ENCODE data around the gene ERCC8.
"Not testable (repeated sequence)": the region's sequence is repeated elsewhere in the genome, so short reads cannot be mapped to it uniquely, and the experiment has no call there.

Gene ERCC8, protein sequence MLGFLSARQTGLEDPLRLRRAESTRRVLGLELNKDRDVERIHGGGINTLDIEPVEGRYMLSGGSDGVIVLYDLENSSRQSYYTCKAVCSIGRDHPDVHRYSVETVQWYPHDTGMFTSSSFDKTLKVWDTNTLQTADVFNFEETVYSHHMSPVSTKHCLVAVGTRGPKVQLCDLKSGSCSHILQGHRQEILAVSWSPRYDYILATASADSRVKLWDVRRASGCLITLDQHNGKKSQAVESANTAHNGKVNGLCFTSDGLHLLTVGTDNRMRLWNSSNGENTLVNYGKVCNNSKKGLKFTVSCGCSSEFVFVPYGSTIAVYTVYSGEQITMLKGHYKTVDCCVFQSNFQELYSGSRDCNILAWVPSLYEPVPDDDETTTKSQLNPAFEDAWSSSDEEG

DNA sequence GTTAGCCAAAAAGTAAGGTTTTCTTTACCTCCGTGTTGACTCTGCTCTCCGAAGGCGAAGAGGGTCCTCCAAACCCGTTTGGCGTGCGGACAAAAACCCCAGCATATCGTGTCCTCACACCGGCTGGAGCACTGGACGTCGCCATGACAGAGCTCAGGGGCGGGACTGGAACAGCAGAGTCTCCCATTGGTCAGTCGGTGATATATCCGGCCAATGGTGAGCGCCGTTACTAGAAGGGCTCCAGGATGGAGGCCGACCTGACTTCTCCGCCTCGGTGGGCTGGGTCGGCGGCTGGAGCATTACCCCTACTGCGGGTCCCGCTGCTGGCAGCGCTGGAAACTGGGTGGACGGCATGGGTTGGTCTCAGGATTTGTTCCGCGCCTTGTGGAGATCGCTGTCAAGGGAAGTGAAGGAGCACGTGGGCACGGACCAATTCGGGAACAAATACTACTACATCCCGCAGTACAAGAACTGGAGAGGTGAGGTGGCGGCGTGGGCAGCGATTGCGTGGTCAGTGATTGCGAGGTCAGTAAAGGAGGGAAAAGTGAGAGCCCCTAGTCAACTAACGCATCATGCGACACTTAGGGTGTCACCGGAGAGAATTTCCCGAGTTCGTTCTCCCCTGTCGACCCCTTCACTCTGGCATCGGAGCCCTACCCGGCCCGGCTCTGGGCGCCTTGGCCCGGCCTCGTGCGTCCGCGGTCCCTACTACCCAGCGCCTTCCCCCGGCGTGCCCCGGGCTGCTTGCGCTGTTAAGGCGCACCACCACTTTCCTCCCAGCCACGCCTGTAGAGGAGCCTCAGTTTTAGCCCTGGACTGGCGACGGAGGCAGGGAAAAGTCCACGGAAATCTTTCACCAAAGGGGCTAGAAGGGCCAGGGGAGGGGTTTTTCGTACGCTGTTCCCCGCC lies at the start of gene ERCC8, which contains the start of gene NDUFAF2:
Gene ERCC8, minus strand, starts transcription at position 167 of the 909 bp plus-strand sequence. Its CDS starts 62 bp downstream, at position 105.
Gene NDUFAF2, plus strand, starts transcription at position 302 of the 909 bp plus-strand sequence. Its CDS starts 51 bp downstream, at position 353.
- in situ Hi-C loops (cut with MboI; ENCODE audit: low sequenced_read_pairs): no loop called here

DNA sequence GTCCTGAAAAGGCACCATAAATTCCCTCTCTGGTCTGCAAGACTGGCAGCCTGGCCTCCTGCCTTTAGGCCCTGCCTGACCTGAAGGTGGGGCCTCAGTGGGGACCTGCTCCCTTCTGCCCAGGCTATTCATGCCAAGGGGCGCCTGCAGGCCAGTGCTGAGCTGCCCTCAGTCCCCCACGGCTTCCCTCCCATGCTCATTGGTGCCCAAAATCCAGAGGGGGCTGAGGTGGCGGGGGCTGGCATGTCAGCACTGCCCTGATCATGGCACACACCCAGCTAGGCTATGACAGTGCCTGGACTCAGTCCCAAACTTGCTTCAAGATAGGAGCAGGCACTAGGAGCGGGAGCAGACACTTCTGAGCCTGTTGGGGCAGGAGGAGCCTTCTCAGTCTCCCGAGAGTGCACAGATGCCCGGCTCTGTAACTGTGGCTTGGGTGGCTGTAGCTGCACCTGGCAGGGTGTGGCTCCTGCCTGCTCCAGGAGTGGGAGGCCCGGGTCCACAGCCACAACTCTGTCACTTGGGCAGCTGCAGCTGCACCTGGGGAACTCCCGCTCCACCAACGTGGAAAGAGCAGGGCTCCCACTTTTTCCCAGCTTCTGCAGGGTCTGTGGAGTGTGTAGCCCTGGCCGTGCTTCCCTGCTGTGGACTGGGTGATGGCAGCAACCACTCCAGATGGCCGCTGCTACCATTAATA lies 49.2 kb upstream of the ERCC8 start:
- in situ Hi-C loops (cut with MboI; ENCODE audit: low sequenced_read_pairs): no loop called here

DNA sequence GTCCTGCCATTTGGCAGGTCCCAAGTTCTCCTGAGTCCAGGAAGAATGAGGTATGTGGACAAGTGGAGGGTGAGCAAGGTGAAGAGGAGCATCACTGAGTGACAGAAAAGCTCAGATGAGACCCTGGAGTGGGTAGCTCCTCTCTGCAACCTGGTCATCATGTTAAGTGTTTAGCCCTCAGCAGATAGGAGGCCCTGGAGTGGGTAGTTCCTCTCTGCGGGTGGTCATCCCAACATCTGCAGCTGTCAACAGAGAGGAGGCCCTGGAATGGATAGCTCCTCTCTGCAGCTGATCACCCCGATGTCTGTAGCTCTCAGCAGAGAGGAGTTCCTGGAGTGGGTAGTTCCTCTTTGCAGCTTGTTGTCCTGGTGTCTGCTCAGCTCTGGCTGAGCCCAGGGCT lies 48.6 kb upstream of the ERCC8 start:
- in situ Hi-C loops (cut with MboI; ENCODE audit: low sequenced_read_pairs): no loop called here

GRCh38 chr5:60992871-60993270 lies 48.0 kb upstream of the ERCC8 start:
- in situ Hi-C loops (cut with MboI; ENCODE audit: low sequenced_read_pairs): no loop called here

DNA sequence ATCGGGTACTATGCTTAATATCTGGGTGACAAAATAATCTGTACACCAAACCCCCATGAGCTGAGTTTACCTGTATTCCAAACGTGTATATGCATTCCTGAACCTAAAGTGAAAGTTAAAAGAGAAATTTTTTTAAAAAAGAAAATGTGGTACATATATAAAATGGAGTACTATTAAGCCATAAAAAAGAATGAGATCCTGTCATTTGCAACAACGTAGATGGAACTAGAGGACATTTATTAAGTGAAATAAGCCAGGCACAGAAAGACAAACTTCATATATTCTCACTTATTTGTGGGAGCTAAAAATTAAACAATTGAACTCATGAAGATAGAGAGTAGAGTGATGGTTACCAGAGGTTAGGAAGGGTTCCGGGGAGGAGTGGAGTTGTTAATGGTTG lies 44.9 kb upstream of the ERCC8 start:
- in situ Hi-C loops (cut with MboI; ENCODE audit: low sequenced_read_pairs): no loop called here

DNA sequence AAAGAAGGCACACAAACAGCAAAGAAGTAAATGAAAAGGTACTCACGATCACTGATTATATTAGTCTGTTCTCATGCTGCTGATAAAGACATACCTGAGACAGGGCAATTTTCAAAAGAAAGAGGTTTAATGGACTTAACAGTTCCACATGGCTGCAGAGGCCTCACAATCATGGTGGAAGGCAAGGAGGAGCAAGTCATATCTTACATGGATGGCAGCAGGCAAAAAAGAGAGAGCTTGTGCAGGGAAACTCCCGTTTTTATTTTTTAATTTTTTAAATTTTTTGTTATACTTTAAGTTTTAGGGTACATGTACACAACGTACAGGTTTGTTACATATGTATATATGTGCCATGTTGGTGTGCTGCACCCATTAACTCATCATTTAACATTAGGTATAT lies 37.3 kb upstream of the ERCC8 start:
- in situ Hi-C loops (cut with MboI; ENCODE audit: low sequenced_read_pairs): not testable (repeated sequence)

DNA sequence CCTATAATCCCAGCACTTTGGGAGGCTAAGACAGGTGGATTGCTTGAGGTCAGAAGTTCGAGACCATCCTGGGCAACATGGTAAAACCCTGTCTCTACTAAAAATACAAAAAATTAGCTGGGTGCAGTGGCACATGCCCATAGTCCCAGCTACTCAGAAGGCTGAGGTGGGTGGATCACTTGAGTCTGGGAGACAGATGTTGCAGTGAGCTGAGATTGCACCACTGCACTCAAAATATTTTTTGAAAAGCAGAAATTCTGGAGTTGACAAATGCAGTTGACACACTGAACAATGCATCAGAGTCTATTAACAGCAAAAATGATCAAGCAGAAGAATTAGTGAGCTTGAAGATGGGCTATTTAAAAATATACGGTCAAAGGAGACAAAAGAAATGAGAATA lies 35.6 kb upstream of the ERCC8 start:
- in situ Hi-C loops (cut with MboI; ENCODE audit: low sequenced_read_pairs): no loop called here

- in situ Hi-C loops (cut with MboI; ENCODE audit: low sequenced_read_pairs): no loop called here
Observed at GRCh38 chr5:60978968-60979367, 34.1 kb upstream of the ERCC8 start.

DNA sequence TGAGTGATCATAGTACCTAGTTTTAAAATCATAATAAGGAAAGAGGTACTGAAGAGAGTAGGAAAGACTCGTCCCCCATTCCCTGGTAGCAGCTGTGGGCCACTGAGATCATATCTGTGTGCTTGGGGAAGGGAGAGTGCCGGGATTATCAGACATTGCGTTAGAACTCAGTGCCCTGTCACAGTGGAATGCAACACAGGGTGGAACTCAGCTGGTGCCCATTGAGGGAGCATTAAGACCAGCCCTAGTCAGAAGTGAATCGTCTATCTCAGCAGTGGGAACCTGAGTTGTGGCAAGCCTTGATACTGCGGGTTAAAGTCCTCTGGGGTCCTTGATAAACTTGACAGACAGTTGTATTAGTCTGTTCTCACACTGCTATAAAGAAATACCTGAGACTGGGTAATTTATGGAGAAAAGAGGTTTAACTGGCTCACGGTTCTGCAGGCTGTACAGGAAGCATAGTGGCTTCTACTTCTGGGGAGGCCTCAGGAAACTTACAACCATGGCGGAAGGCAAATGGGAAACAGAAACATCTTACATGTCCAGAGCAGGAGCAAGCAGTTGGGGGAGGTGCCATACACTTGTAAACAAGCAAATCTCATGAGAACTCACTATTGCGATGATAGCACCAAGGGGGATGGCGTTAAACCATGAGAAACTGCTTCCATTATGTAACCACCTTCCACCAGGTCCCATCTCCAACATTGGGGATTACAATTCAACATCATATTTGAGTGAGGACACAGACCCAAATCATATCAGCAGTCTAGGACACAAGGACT lies 33.3 kb upstream of the ERCC8 start:
- in situ Hi-C loops (cut with MboI; ENCODE audit: low sequenced_read_pairs): no loop called here

DNA sequence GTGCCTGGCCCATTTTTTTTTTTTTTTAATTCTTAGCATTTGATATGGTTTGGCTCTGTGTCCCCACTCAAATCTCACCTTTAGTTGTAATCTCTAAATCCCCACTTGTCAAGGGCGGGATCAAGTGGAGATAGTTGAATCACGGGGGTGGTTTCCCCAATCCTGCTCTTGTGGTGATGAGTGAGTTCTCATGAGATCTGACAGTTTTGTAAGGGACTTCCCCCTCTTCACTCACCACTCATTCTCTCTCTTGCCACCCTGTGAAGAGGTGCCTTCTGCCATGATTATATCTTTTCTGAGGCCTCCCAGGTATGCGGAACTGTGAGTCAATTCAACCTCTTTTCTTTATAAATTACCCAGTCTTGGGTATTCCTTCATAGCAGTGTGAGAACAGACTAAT lies 27.4 kb upstream of the ERCC8 start:
- in situ Hi-C loops (cut with MboI; ENCODE audit: low sequenced_read_pairs): no loop called here

DNA sequence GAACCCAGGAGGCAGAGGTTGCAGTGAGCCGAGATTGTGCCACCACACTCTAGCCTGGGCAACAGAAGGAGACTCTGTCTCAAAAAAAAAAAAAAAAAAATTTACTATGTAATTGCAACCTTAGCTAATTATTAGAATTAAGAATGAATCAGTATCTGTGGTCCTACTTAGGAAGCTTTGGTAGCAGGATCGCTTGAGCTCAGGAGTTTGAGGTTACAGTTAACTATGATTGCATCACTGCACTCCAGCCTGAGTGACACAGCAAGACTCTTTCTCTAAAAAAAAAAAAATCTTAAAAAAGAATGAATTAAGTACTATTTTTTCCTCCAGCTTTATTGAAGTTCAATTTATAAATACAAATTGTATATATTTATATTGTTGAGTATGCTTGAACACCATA lies 16.8 kb upstream of the ERCC8 start:
- in situ Hi-C loops (cut with MboI; ENCODE audit: low sequenced_read_pairs): no loop called here

DNA sequence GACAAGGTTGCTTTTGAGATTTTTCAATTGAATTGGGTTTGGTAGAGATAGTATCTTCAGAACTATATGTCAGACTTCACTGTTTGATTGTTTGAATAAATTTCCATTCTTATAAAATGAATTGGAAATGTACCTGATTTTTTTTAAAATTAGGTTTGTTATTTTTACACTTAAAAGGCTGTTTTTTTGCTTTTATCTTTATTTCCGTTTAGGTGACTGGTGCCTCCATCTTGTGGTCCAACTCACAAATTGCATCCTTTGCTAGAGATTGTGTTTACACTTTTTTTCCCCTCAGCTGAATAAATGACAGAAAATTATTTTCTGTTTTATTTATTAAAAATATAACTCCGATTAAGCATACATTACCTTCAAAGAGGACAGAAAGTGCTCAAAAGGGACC lies 15.7 kb upstream of the ERCC8 start:
- in situ Hi-C loops (cut with MboI; ENCODE audit: low sequenced_read_pairs): no loop called here

DNA sequence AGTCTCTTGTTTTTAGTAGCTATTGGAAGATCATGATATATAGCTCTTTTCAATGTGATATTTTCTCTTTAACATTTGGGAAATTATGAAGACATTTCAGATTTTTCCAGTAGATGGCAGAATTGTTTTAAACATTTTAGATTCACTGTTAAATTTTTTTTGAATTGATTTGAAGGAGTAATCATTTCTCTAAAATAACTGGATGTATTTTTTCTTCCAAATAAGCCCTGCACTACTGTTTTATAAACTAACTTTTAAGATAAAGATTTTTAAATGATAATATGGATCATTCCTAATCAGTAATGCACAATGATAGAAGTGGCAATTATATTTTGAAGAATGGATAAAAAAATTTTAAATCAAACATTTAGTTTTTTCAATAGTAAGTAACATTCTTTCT lies 14.3 kb upstream of the ERCC8 start:
- in situ Hi-C loops (cut with MboI; ENCODE audit: low sequenced_read_pairs): no loop called here

GRCh38 chr5:60958712-60959111 lies 13.8 kb upstream of the ERCC8 start:
- in situ Hi-C loops (cut with MboI; ENCODE audit: low sequenced_read_pairs): no loop called here

DNA sequence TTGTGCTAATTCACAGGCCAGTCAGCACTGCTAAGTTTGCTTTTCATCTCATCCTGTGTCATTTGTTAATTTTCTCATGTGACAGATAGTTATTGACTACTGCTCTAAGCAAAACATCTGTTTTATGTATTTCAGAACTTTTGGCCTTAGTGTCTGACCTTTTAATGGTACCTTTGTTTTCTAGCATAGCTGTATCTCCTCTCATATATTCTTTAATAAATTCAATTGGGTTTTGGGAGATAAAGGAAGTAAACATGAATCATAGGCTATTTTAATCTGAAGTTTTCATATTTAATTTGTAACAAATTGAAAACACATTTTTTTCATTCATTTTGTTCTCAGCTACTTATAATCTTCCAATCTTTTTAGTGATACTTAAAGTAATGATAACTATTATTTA lies 13.2 kb upstream of the ERCC8 start:
- in situ Hi-C loops (cut with MboI; ENCODE audit: low sequenced_read_pairs): no loop called here

GRCh38 chr5:60955239-60955638 lies 10.4 kb upstream of the ERCC8 start:
- in situ Hi-C loops (cut with MboI; ENCODE audit: low sequenced_read_pairs): no loop called here

GRCh38 chr5:60948738-60949137 lies 3.9 kb upstream of the ERCC8 start:
- in situ Hi-C loops (cut with MboI; ENCODE audit: low sequenced_read_pairs): no loop called here

GRCh38 chr5:60945813-60946187 lies 930 bp upstream of the ERCC8 start:
- in situ Hi-C loops (cut with MboI; ENCODE audit: low sequenced_read_pairs): no loop called here

- in situ Hi-C loops (cut with MboI; ENCODE audit: low sequenced_read_pairs): no loop called here
Observed at GRCh38 chr5:60943624-60944023, 1.2 kb downstream of the ERCC8 start.

DNA sequence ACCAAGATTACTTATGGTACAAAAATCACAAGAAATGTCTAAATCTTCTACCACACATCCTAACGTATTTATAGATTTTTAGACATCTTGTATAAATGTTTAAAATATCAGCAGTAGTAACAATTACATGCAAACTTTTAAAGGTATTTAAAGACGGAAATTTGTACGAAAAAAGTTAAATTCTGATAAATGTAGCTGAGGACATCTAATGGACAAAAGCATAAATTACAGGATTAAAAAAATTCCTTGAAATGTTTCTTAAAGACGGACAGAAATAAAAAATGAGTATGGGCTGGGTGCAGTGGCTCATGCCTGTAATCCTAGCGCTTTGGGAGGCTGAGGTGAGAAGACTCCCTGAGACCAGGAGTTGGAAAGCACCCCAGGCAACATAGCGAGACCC lies 15.8 kb downstream of the ERCC8 start:
- in situ Hi-C loops (cut with MboI; ENCODE audit: low sequenced_read_pairs): no loop called here

- in situ Hi-C loops (cut with MboI; ENCODE audit: low sequenced_read_pairs): no loop called here
Observed at GRCh38 chr5:60927450-60927849, 17.4 kb downstream of the ERCC8 start.
